ENCODE results near the gene DNAJC6. TPM values are rescaled to one million over a fixed set of nuclear protein-coding genes. Genes with fewer than 3 reads are reported as not detected.

DNAJC6 gene
- polyA plus RNA-seq, 1 of the 3 experiments (the other 2 are of a cell fraction): 1.9 TPM

DNA sequence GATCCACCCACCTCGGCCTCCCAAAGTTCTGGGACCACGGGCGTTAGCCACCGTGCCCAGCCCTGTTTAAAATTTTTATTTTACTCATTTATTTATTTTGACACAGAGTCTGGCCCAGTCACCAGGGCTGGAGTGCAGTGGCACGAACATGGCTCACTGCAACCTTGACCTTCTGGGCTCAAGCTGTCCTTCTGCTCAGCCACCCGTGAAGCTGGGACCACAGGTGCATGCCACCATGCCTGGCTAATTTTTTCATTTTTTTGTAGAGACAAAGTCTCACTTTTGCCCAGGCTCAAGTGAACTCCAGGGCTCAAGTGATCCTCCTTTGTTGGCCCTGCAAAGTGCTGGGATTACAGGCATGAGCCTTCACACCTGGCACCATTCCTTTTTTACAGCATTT lies 27.5 kb upstream of the DNAJC6 start:
- Histone ChIP-seq H3F3A (replicated peaks; ENCODE audit: insufficient read depth) (no peaks in the 10 kb centered on the region), H3K4me2 (no peak overlapping the region), H3K4me1 (ENCODE audit: control insufficient read depth in 1 of 2, insufficient read depth in 2 of 2, low read depth in 1 of 2, low read length in 1 of 2) (peaks cover 0 to 23% of the 10 kb centered on the region in 2 experiments; a peak in 2 of 4 replicates), H3K9me3 (no peaks in the 10 kb centered on the region), H3K79me2 (ENCODE audit: insufficient read depth) (no peaks in the 10 kb centered on the region), H3K9ac (no peak overlapping the region), H2AFZ (ENCODE audit: low read depth) (no peak overlapping the region), H3K27me3 (ENCODE audit: insufficient read depth) (no peaks in the 10 kb centered on the region), H3K9me2 (no peaks in the 10 kb centered on the region), H3K27ac (ENCODE audit: low read depth in 2 of 2, low read length in 1 of 2) (no peak overlapping the region), H3K36me3 (replicated peaks in 1 of 2; ENCODE audit: control insufficient read depth in 1 of 2, insufficient read depth in 2 of 2, low read length in 1 of 2) (no peaks in the 10 kb centered on the region), H3K4me3 (ENCODE audit: low read depth in 2 of 2, low read length in 1 of 2) (no peak overlapping the region), H4K20me1 (ENCODE audit: insufficient read depth) (no peaks in the 10 kb centered on the region)
- DNase-seq: no peak
- ChIA-PET POLR2A (no interaction called here), CTCF (interaction anchor here (0.7 kb wide), 1 partner anchor 637 kb away, joined by 4 read pairs; no protein-coding TSS in a partner anchor)
- TF ChIP-seq RFX5 (IDR thresholded peaks at IDR 0.05; ENCODE audit: low read length) (no peak), TEAD4 (IDR thresholded peaks at IDR 0.05; ENCODE audit: borderline replicate concordance, insufficient read depth) (no peak), EZH2phosphoT487 (IDR thresholded peaks at IDR 0.05; ENCODE audit: borderline replicate concordance, low read depth) (no peak), MEF2A (IDR thresholded peaks at IDR 0.05; ENCODE audit: borderline replicate concordance, low read depth) (no peak), NFIC (IDR thresholded peaks at IDR 0.05; ENCODE audit: borderline replicate concordance) (no peak), GABPA (IDR thresholded peaks at IDR 0.05; ENCODE audit: low read depth) (no peak), NRF1 (IDR thresholded peaks at IDR 0.05; ENCODE audit: low read depth, low read length) (no peak), FOXM1 (IDR thresholded peaks at IDR 0.05; ENCODE audit: low read depth) (no peak)
- TF ChIP-seq, protein P1, sequence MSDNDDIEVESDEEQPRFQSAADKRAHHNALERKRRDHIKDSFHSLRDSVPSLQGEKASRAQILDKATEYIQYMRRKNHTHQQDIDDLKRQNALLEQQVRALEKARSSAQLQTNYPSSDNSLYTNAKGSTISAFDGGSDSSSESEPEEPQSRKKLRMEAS (IDR thresholded peaks at IDR 0.05; ENCODE audit: low read depth): no peak
- TF ChIP-seq, protein P2, sequence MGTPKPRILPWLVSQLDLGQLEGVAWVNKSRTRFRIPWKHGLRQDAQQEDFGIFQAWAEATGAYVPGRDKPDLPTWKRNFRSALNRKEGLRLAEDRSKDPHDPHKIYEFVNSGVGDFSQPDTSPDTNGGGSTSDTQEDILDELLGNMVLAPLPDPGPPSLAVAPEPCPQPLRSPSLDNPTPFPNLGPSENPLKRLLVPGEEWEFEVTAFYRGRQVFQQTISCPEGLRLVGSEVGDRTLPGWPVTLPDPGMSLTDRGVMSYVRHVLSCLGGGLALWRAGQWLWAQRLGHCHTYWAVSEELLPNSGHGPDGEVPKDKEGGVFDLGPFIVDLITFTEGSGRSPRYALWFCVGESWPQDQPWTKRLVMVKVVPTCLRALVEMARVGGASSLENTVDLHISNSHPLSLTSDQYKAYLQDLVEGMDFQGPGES (IDR thresholded peaks at IDR 0.05; ENCODE audit: low read depth, low read length): no peak
- TF ChIP-seq, protein P3, sequence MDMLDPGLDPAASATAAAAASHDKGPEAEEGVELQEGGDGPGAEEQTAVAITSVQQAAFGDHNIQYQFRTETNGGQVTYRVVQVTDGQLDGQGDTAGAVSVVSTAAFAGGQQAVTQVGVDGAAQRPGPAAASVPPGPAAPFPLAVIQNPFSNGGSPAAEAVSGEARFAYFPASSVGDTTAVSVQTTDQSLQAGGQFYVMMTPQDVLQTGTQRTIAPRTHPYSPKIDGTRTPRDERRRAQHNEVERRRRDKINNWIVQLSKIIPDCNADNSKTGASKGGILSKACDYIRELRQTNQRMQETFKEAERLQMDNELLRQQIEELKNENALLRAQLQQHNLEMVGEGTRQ (IDR thresholded peaks at IDR 0.05; ENCODE audit: borderline replicate concordance, low read depth, low read length): no peak
- TF ChIP-seq, protein P4, sequence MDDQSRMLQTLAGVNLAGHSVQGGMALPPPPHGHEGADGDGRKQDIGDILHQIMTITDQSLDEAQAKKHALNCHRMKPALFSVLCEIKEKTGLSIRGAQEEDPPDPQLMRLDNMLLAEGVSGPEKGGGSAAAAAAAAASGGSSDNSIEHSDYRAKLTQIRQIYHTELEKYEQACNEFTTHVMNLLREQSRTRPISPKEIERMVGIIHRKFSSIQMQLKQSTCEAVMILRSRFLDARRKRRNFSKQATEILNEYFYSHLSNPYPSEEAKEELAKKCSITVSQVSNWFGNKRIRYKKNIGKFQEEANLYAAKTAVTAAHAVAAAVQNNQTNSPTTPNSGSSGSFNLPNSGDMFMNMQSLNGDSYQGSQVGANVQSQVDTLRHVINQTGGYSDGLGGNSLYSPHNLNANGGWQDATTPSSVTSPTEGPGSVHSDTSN (IDR thresholded peaks at IDR 0.05): no peak
- 91% methylated on average over 6 of the region's 6 CpGs for WGBS (ENCODE audit: low lambda C conversion rate)

DNA sequence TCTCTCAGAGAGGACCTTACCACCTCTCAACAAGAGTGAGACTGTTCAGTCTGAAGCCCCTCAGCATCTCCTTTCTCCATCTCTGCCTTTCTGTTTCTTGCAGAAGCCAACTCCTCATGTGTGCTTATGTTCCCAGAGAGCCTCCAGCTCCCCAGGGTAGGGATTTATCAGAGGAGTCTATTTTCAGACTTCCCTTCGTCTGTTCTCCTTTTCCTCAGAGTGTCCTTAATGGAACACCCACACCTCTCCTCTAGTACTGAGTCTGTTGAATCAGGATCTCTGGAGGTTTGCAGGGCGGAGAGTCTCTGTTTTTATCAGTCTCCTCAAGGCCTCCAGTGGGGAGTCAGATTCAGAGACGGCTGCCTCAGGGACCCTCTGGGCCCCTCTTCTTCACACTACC lies 25.1 kb upstream of the DNAJC6 start:
- Histone ChIP-seq H3K9me3 (no peaks in the 10 kb centered on the region), H3K9me2 (no peaks in the 10 kb centered on the region), H3K27me3 (ENCODE audit: insufficient read depth) (no peaks in the 10 kb centered on the region), H3K27ac (ENCODE audit: low read depth in 2 of 2, low read length in 1 of 2) (no peak overlapping the region), H3K9ac (no peak overlapping the region), H4K20me1 (ENCODE audit: insufficient read depth) (no peaks in the 10 kb centered on the region), H3F3A (replicated peaks; ENCODE audit: insufficient read depth) (no peaks in the 10 kb centered on the region), H3K4me3 (ENCODE audit: low read depth in 2 of 2, low read length in 1 of 2) (no peak overlapping the region), H3K79me2 (ENCODE audit: insufficient read depth) (no peaks in the 10 kb centered on the region), H3K4me1 (ENCODE audit: control insufficient read depth in 1 of 2, insufficient read depth in 2 of 2, low read depth in 1 of 2, low read length in 1 of 2) (peaks cover 0 to 5% of the 10 kb centered on the region in 2 experiments; a peak in 2 of 4 replicates), H3K36me3 (replicated peaks in 1 of 2; ENCODE audit: control insufficient read depth in 1 of 2, insufficient read depth in 2 of 2, low read length in 1 of 2) (no peaks in the 10 kb centered on the region), H3K4me2 (no peak overlapping the region), H2AFZ (ENCODE audit: low read depth) (no peak overlapping the region)
- no peak for DNase-seq
- POLR2A ChIA-PET: no interaction called here
- TF ChIP-seq MEF2A (IDR thresholded peaks at IDR 0.05; ENCODE audit: borderline replicate concordance, low read depth) (no peak), TEAD4 (IDR thresholded peaks at IDR 0.05; ENCODE audit: borderline replicate concordance, insufficient read depth) (no peak)
- TF ChIP-seq, protein P3 (IDR thresholded peaks at IDR 0.05; ENCODE audit: borderline replicate concordance, low read depth, low read length): no peak
- TF ChIP-seq, protein P1 (IDR thresholded peaks at IDR 0.05; ENCODE audit: low read depth): no peak
- TF ChIP-seq, protein P5, sequence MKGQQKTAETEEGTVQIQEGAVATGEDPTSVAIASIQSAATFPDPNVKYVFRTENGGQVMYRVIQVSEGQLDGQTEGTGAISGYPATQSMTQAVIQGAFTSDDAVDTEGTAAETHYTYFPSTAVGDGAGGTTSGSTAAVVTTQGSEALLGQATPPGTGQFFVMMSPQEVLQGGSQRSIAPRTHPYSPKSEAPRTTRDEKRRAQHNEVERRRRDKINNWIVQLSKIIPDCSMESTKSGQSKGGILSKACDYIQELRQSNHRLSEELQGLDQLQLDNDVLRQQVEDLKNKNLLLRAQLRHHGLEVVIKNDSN (IDR thresholded peaks at IDR 0.05; ENCODE audit: borderline replicate concordance, low read depth): no peak
- CTCF ChIA-PET: interaction anchor here (1.0 kb wide), 1 partner anchor 30 kb away, joined by 4 read pairs; no protein-coding TSS in a partner anchor
- WGBS (ENCODE audit: low lambda C conversion rate): 85% methylated on average over 3 of the region's 3 CpGs
